ENCODE results near the gene SNX9.
"Not testable (repeated sequence)": the region's sequence is repeated elsewhere in the genome, so short reads cannot be mapped to it uniquely, and the experiment has no call there.

Gene SNX9

DNA sequence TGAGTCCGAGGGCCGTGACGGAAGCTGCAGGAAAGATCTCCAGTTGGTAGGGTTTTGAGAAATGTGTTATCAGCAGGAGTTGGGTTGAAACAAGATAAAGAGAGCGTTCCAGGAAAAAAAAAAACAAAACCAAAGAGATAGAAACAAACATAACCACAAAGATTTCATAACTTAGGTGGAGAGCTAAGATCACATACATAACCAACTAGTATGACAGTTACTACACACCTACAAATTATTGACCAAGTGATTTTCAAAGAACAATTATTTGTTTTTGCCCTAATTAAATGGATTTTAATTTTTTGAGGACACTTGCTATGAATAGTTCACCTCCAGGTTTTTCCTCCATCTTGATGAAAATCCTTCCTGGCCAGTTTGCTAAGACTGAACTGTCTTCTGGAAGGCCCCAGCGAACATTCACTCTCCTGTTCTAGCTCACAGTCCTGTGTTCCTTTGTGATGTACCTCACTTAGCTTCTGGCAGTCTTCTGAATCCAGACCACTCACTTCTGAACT is 69.4 kb downstream of the SNX9 start:
- no peak for DNase-seq

DNA sequence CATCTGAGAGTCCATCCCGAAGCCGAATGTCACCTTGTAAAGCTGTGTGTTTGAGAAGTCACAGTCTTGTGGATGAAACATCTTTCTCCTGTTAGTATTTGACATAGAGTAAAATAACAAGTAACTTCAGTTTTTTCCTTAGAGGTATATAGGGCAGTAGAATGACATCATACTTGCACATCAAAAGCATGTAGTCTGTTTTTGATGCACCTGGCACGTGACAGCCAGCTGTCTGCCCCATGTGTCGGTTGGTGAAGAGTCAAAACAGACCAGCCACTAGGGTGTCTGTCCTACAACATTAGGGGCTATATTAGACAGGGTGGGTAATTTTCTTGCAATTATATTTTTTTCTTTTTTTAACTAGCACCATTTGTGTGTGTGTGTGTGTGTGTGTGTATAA is 70.2 kb downstream of the SNX9 start:
- no peak for DNase-seq

DNA sequence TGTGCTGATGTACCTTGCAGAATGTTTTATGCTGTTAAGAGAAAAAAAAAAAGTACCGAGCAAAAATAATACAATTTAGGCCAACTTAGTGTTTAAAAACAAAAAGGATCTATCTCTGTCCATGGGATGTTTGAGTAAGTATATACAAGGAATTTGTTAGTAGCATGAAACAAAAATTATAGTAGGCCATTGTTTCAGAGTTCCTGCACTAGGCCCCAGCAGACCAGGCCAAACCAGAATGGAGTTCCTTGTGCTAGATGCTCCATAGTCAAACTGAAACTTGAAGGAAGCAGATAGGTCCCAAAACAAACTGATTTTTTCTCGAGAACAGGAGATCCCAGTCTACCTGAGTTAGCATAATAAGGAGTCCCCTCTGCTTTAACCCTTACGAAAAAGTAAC is 72.5 kb downstream of the SNX9 start:
- no peak for DNase-seq

DNA sequence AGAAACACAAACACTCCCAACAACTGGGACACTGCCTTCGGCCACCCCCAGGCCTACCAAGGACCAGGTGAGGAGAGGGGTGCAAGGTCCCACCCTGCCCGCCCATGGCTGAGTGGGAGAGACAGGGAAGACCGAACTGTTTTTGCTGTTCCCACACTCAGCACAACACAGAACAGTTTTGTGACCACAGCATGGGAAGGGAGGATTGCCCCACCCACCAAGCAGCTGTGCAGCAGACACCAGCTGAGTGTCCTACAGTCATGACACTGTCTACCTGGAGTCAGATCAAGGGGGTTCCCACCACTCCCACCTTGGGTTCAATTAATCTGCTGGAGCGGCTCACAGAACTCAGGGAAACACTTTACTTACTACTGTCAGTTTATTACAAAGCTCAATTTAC is 73.9 kb downstream of the SNX9 start:
- no peak for DNase-seq

DNA sequence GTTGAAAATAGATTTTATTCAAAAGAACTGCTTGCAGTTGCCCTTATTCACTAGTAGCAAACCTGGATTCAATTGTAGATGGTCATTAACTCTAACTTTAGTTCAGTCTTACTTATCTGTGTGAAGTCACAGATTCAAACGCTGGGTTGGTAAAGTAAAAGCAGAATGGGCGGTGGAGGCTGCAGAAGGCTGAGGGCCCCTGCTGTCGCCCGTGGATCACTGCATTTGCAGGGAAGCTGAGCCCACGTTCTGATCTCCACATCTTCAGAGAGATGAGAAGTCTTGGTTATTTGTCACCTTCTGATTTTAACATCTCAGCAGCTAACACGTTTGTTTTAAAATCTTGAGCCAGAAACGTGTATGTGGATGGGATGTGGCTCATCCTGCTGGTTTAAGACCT is 75.1 kb downstream of the SNX9 start:
- DNase-seq = no peak

DNA sequence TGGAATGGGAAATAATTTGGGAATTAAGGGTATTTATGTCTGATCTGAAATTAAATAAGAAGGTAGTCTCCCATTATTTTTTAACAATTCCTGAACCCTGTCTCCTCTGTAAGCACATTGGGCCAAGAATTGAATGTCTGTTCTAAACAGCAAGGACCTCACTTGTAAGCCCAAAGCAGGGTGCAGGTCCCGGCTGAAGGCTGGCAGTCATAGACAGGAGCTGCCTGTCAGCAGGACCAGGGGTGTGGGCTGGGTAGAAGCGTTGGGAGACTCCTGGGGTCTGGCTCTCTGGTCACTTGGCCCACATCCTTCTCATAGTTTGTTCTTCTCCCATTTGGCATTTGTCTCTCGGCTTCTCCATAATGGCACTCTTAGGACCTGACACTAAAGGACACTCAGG is 75.6 kb downstream of the SNX9 start:
- no peak for DNase-seq

DNA sequence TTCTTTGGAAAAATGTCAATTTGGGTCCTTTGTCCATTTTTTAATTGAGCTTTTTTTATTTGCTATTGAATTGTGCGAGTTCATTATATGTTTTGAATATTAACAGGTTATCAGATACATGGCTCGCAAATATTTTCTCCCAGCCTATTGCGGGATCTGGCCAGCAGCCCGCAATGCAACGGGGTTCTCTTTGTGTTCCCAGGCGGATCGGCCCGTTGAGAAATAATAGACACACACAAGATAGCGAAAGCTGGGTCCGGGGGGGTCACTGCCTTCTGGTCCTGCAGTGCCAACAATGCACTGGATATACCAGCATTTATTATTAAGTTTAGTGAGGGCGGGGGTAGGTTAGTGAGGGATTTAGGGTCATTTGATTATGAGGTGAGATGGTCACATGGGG is 77.2 kb downstream of the SNX9 start:
- DNase-seq = not testable (repeated sequence)

DNA sequence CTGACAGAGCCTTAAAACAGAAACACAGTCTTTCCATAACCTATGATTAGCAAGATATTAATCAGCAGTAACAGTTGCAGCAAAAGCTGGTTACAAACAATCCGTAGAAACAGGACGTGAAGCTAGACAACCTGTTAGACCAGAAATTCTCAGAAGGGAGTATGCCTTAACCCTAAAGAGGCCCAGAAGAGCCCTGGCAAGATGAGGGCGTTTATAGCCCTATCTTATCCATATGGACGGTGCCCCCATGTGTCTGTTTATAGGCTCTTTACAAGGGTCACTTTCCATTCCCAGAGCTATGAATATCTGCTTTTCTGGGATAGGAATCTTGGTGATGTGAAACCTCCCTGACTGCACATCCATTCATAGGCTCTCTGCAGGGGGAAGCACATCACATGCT is 77.7 kb downstream of the SNX9 start:
- DNase-seq = not testable (repeated sequence)

DNA sequence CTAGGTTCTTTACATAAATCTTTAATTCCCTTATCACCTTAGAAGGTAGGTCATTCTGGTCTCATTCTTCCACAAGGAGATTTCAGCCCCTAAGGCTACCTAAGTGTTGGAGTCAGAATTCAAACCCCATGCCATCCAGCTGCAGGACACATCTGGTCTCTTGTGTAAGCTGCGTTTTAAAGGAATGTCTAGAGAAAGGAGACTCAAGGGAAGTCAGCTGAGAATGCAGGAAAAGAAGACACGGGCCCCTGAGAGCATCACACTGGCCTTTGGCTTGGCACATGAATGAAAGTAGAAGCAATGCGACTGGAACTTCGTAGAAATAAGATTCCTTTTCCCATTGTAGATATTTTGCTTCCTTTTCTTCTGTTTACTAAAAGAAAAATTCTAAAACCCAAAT is 82.0 kb downstream of the SNX9 start:
- no peak for DNase-seq

DNA sequence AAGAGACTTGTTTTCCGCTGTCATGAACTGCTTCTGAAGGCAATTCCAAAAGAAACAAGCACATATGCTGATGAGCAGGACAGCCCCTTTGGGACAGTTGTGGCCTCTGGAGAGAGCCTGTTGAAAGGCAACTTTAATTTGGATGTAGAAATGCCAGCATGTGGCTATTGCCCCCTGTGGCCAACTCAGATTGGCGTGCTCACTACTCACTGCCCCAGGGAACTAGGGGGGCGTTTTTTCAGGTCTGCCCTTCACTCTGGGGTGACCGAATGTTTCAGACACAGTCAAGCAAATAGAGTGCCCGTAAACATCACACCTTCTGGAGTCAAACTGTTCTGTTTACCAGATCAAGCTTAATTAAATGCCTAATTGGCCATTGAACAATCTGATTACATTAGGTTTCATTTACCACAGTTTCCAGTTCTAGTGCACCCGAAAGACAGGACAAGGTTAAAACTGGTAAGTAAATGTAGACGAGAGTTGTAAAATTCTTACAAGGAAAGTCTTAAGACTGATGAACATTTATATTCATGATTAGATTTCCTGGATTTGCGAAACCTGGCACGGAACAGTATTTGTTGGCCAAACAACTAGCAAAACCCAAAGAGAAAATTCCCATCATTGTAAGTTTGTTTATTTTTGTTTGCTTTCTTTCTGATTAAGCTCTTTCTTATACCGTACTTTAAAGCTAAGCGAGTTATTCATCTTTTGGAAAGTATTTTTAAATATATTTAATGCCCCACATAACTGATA is 82.7 kb downstream of the SNX9 start:
- DNase-seq = no peak

DNA sequence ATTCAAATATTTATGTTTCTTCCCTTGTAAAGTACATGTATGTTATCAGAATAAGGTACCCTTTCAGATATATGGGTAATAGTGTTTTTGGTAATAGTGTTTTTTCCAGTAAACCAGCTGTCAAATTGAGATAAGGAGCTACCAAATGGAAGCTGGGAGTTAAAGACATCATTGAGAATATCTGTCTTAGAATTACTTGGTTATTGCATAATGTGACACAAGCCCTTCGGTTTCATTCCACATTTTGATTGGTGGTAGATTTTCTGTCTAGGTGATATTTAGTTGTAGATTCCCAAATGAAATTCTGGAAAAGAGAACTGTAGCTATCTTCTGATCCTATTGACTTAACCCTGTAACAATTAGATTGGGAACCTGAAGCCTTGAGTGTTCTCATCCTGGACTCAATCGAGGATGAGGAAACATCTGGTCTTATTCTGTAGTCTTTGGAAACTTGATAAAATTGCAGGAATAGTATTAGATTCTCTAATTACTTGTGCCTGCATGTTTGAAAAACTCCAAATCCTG is 83.6 kb downstream of the SNX9 start:
- no peak for DNase-seq

DNA sequence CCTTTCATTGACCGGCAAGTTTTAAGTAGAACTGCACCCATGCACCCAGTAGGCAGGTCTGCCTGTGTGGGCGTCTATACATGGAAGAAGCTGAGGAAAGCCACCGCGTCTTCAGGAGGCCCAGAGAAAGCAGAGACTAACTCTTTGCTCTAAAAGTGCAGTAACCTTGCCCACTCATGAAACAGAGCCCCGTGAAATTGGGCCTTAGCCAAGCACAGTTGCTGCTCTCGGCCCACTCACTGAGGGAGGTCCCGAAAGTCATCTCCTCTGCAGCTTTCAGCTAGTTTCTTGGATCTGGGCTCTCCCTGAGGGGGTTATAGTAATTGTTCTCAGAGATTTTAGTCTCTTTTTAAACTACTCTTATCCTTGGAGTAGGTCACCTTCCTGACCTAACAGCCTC is 84.6 kb downstream of the SNX9 start:
- DNase-seq = no peak

DNA sequence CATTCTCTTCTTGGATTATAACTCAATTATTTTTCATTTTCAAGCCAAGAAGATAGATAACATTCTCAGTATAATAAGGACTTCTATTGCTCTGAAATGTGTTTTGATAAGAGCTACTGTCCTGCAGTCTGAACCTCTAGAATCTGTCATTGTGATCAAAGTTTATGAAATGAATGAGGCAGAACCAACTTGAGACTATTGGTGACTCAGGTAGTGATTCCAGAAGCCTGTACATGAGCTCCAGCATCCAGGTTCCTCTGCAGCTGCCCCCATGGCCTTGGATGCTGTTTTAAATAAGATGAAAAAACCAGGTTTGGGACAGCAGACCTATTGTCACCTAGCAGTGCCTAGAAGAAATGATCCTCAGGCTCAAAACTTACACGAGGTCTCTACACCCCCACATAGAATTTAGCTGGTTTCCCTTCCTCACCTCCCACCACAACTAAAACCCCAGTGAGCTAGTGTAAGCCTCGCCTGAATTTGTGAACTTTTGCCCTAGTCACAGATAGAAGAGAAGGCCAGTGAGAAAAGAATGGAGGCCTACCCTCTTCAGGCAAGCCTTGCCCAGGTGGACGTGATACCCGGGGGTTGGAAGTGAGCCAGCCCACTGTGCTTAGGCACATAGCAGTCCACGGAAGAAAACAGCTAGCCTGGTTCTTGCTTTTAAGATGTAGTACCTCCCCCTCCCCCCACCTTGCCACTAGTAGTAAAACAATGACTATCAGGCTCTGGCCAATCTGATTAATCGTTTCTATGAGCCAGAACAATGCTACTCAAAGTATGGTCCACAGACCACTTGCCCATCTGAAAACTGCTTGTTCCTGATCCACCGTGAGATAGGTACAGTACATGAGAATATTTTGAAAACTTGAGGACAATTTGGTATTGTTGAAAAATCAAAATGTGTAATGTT is 85.6 kb downstream of the SNX9 start:
- no peak for DNase-seq

DNA sequence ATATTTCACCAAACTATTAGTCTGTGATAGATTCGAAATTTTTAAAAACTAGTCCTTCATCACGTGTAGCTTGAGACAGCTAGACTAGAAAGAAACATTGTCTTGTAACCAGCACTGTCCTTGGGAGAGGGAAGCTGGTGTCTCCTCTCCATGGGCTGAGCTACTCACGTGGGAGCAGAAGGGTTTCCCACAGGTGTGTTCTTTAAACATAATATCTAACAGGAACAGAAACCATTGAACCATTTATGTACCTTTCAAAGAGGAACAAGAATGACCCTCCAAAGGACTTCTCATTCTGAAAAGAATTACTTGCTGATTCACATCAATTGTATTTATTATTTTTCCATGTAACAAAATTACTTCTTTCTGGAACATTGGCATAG is 86.2 kb downstream of the SNX9 start:
- no peak for DNase-seq

DNA sequence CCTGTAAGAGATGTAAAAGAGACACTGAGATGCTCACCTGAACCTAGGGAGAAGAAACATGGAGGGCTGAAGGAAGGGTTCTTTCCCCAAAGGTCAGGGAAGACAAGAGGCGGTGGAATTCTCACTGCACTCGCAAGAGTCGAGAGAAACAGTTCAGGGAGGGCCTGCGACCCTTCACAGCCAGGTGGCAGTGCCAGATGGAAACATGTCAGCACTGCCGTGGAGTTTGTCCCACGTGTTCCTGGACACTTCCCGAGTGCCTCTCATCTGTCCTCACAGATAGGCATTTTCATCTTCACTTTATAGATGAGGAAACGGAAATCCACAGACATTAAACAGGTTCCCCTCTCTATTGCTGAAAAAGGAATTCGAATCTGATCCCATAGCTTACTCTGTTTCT is 88.2 kb downstream of the SNX9 start:
- no peak for DNase-seq

DNA sequence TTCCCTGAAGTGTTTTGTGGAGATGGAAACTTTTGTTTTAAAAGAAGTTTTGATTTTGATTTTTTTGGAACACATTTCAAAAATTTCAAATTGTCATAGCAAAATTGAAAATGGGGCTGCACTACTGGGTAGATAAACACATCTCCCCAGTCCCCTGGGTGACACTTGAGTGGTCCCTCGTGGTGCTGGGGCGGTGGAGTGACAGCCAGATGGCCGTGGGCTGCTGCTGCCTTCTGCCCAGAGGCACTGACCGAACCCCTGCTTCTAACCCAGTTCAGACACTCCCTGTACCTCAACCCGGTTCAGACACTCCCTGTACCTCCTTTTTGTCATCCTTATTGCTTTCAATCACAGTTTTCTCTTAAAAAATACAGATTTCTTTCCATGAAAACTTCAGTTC is 88.7 kb downstream of the SNX9 start:
- DNase-seq = no peak

DNA sequence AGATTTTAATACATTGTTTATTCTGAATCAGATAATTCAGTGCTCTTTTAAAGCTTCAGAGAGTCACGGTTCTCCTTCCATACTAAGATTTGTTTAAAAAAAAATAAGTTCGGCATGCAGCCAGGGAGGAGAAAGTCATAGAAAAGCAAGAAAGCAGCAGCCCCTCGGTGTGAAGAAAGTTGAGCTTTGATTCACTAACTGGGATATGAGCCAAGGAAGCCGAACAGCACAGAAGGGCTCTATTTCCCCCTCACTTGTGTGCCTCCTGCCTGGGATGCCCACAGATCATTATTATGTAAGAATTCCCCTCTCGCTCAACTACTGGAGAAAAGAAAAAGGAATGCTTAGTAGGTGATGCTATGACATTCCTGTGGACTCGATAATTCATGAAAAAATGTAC is 89.3 kb downstream of the SNX9 start:
- no peak for DNase-seq

DNA sequence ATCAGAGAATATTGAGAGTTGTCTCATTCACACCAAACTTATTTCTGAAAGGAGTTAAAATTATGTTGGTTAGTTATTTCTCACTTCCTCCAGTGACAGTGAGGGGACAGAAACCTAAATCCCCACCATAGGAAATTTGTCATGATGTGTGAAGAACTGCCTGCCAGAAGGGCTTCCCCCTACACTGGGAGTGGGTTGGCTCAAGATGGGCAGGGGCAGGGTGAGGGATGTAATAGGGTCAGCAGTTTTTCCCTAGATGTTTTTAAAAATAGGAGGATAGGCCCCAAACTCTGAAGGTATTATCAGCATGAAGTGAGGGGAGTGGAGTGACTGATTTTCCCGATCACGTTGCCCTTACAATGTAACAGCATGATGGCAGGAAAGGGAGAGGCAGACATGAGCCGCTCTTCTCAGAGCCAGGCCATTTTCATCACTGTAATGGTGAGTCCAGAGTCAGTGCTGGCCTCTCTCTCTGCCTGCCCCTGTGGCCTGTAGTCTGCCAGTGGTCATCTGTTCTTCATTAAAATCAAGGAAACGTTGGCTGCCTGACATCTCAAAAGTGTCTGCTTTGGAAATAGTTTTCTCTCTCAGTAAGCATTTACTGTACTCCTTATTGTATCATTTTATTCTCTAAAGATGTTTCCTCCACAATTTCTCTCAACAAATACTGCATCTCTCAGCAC is 98.8 kb downstream of the SNX9 start:
- no peak for DNase-seq

DNA sequence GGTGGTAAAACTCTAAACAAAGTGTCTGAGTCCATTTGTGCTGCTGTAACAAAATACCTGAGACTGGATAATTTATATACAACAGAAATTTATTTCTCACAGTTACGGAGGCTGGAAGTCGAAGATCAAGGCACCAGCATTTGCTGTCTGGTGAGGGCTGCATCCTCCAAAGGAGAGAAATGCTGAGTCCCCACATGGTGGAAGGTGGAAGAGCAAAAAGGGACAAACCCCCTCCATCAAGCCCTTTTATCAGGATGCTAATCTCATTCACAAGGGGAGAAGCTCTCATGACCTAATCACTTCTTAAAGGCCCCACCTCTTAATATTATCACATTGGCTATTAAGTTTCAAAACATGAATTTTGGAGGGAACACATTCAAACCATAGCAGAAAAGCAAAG is 102.7 kb downstream of the SNX9 start:
- DNase-seq = no peak

DNA sequence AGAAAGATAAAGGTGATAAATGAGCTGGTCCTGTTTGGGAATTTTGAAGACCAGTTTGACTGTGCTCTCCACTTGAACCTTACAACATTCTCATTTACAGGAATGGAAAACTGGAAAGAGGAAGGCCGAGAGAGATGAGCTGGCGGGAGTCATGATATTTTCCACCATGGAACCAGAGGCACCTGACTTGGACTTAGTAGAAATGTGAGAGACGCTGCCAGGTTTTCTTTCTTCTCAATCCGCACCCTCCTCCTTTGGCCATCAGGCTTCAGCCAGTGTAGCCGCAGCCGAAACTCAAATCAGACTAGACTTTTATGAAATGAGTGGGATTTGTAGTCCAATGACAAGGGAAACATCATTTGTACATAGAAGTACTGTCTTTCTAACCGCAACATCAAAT is 104.0 kb downstream of the SNX9 start:
- no peak for DNase-seq

DNA sequence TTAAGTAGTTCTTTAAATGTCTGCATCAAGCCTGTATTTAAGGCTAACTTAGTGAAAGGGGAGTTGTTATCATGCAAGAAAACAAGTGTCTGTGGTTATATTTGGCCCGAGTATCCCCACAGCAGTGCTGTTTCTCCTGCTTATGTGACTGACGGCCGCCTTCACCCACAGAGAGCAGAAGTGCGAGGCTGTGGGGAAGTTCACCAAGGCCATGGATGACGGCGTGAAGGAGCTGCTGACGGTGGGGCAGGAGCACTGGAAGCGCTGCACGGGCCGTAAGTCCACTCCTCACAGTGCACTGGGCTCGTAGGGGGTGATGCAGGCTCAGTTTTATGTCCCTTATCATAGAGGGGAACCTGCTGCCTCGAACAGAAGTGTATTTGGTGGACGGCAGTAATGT is 105.4 kb downstream of the SNX9 start:
- no peak for DNase-seq

DNA sequence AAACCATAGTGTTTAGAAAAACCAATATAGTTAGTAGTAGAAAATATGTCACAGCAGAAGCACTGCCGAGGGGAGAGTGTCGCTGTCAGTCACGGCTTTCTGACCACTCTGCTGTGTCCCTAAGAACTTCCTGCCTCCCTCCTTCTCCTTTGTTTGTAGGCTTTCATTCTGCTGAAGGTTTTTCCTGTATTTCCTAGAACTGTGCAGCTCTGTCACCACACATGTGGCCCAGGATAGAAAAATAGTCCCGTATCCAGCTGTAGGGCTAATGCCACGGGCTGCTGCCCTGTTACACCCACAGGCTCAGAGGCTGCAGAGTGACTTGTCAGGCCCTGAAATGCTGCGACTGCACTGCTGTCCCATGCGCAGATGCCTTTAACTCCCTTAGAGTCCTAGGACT is 106.0 kb downstream of the SNX9 start:
- DNase-seq = no peak

DNA sequence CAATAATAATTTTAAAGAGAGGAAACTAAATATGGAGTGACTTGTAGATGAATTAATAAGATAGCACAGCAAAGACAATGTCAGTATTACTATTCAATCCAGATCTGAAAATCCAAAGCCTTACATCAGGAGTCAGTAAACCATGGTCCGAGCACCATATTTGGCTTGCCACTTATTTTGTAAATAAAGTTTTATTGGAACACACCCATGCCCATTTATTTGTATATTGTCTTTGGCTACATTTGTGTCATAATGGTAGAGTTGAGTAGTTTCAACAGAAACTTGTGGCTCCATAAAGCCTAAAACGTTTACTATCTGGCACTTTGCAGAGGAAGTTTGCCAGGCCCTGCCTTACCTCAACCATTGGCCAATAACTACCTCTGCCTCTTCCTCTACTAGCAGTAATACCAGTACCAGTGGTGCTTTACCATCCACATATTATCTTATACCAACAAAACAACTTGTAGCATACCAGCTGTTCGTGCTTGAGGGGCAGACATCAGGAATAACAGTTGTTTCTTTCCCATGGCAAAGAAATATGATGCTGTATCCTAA is 106.8 kb downstream of the SNX9 start:
- no peak for DNase-seq

All from stimulated activated CD4-positive, alpha-beta T cell treated with anti-CD3 and anti-CD28 coated beads, Interleukin-2, amount 100 ng/mL, for 24 hours (primary cell).